Fibroblast of skin of left biceps (primary cell): ENCODE data around the gene ATF6.

ENCODE experiments used
- DNase-seq, 2 experiments: peaks; one replicate each; pipeline ENCODE4 v3.0.0-alpha.2; 2013; ENCODE audit warnings: low read depth in 2 of 2

Gene ATF6

GRCh38 chr1:162003061-162003829 is 237.1 kb downstream of the ATF6 start:
- peak; percentile 75 to 76 for DNase-seq

- DNase-seq = no peak
Measured at GRCh38 chr1:162003830-162004215, 237.7 kb downstream of the ATF6 start.

- DNase-seq = no peak
Measured at GRCh38 chr1:162004441-162004950, 238.4 kb downstream of the ATF6 start.

DNA sequence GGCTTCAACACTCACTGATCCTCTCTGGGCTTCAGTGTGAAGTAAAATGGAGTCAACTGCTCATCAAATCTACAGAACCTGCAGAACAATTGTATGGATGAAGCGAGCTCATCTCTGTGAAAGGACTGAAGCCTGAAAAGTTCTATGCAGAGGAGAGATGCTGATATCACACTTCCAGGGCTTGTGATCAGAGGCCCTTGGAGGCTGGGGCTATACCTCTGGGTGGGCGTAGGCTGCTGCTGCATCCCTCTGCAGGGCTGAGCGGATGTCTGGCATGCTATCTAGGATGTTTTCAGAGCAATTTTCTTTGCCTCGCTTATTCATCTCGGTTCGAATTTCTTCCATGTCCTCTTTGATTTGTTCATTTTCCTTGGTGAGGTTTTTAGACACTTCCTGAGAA is 240.0 kb downstream of the ATF6 start:
- no peak for DNase-seq

DNA sequence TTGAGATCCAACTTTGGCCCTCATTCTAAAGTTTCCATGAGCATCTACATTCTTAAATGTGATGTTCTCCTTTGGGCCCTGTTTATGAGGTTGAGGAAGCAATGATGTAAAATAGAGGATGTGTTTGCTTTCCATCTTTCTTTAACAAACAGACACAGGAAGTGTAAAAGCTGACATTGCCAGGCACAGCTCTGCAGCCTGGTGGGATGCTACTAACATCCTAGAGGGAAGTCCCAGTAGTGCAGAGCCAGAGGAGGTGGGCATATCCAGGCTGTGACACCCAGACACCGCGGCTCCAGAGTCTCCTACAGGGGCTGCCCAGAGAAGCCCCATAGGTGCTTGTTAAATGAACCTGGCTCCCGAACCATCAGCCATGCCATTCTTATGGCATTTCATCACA is 241.3 kb downstream of the ATF6 start:
- DNase-seq = no peak

GRCh38 chr1:162008799-162009198 is 242.7 kb downstream of the ATF6 start:
- no peak for DNase-seq

GRCh38 chr1:162009501-162010174 is 243.5 kb downstream of the ATF6 start:
- no peak for DNase-seq

DNA sequence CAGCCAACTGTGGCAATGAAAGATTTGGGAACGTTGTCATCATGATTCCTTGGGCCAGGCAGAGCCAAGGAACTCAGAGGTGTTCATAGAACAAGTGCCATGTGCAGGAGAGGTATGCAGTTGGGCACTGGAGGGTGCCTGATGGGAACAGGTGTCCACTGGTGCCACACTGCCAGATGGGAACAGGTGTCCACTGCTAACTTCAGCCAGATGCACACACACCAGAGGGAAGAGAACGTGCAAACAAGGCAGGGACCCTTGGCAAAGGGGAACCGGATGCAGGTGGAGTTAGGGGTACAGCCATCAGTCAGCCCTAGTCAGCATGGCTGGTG is 244.0 kb downstream of the ATF6 start:
- DNase-seq = no peak

GRCh38 chr1:162011337-162012012 is 245.4 kb downstream of the ATF6 start:
- no peak for DNase-seq

DNA sequence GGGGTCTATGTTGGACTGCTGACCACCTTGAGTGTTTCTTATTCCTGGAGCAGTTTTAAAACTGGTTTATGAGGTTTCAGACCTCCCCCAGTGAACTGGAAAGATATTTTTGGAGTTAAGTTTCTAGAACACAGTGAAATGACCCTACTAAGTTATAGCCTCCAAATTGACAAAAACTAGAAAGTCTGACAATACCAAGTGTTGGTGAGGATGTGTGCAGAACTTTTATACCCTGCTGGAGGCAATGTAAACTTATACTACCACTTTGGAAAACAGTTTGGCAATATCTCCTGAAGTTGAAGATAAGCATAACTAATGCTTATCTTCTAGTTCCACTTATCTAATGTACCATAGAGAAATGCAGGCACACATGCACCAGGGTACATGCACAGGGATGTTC is 247.2 kb downstream of the ATF6 start:
- no peak for DNase-seq
